Measurements from ENCODE around the gene NDUFS8. TPM values are rescaled to one million over a fixed set of nuclear protein-coding genes. Genes with fewer than 3 reads are reported as not detected.

Gene NDUFS8
- total RNA-seq, 2 experiments from 2014 or later: 105 to 109 TPM

- Mint-ChIP-seq H3K4me3 (no peak overlapping the region), H3K9me3 (no peaks in the 10 kb centered on the region), H3K27me3 (no peaks in the 10 kb centered on the region), H3K4me1 (ENCODE audit: low read depth) (peaks cover 4% of the 10 kb centered on the region), H3K27ac (no peak overlapping the region), H3K36me3 (ENCODE audit: low read depth) (peaks cover 4% of the 10 kb centered on the region)
- ATAC-seq (no peak), DNase-seq (no peak)
- TF ChIP-seq CTCF (IDR thresholded peaks at IDR 0.05): no peak
- ChIA-PET CTCF (no interaction called here), POLR2A (no interaction called here)
- intact Hi-C loops (cut with micrococcal nuclease): no loop called here
Observed at GRCh38 chr11:68044898-68045351, 14.4 kb downstream of the NDUFS8 start.

- POLR2A ChIA-PET: interaction anchor here (0.8 kb wide), 1 partner anchor 20 kb away, joined by 3 read pairs; no protein-coding TSS in a partner anchor
- no peaks in the 10 kb centered on the region for H3K4me1 Mint-ChIP-seq (ENCODE audit: low read depth)
- no peak overlapping the region for H3K27ac Mint-ChIP-seq
- ATAC-seq (no peak), DNase-seq (no peak)
- intact Hi-C loops (cut with micrococcal nuclease): no loop called here
- H3K36me3 Mint-ChIP-seq (ENCODE audit: low read depth): peaks cover 15% of the 10 kb centered on the region
- no peaks in the 10 kb centered on the region for H3K27me3 Mint-ChIP-seq
- H3K9me3 Mint-ChIP-seq: no peaks in the 10 kb centered on the region
- TF ChIP-seq CTCF (IDR thresholded peaks at IDR 0.05): no peak
- CTCF ChIA-PET: no interaction called here
- H3K4me3 Mint-ChIP-seq: no peak overlapping the region
Observed at GRCh38 chr11:68047437-68048290, 17.2 kb downstream of the NDUFS8 start.

- H3K36me3 Mint-ChIP-seq (ENCODE audit: low read depth): peaks cover 15% of the 10 kb centered on the region
- TF ChIP-seq CTCF (IDR thresholded peaks at IDR 0.05): no peak
- H3K4me3 Mint-ChIP-seq: no peak overlapping the region
- H3K27me3 Mint-ChIP-seq: no peaks in the 10 kb centered on the region
- no peaks in the 10 kb centered on the region for H3K9me3 Mint-ChIP-seq
- DNase-seq (no peak), ATAC-seq (no peak)
- ChIA-PET CTCF (no interaction called here), POLR2A (no interaction called here)
- no peaks in the 10 kb centered on the region for H3K4me1 Mint-ChIP-seq (ENCODE audit: low read depth)
- H3K27ac Mint-ChIP-seq: no peak overlapping the region
- intact Hi-C loops (cut with micrococcal nuclease): no loop called here
Observed at GRCh38 chr11:68048681-68049508, 18.4 kb downstream of the NDUFS8 start.

- intact Hi-C loops (cut with micrococcal nuclease): no loop called here
- Mint-ChIP-seq H3K27me3 (no peaks in the 10 kb centered on the region), H3K4me1 (ENCODE audit: low read depth) (no peaks in the 10 kb centered on the region), H3K9me3 (no peaks in the 10 kb centered on the region), H3K27ac (no peak overlapping the region), H3K4me3 (no peak overlapping the region), H3K36me3 (ENCODE audit: low read depth) (peaks cover 15% of the 10 kb centered on the region)
- ATAC-seq (no peak), DNase-seq (no peak)
- no peak for TF ChIP-seq CTCF (IDR thresholded peaks at IDR 0.05)
- ChIA-PET POLR2A (interaction anchor here (4.1 kb wide), 1 partner anchor 9 kb away, joined by 45 read pairs; the partner anchor contains the start of gene TCIRG1), CTCF (no interaction called here)
Observed at GRCh38 chr11:68049509-68050370, 19.3 kb downstream of the NDUFS8 start.

Data from activated CD8-positive, alpha-beta T cell treated with anti-CD3 and anti-CD28 coated beads for 36 hours (primary cell).